ENCODE measurements around the gene RBM6.

Gene RBM6

GRCh38 chr3:50089609-50089945, 149.6 kb downstream of the RBM6 start:
- Histone ChIP-seq H3K9ac (ENCODE audit: low read length) (peak overlapping the region; percentile 88), H3K36me3 (ENCODE audit: control insufficient read depth, insufficient read depth, low read length) (peaks cover 21% of the 10 kb centered on the region), H3K4me3 (ENCODE audit: low read length) (peak overlapping the region; percentile 98), H3K4me1 (ENCODE audit: control insufficient read depth, insufficient read depth, low read length) (peaks cover 13% of the 10 kb centered on the region), H3K27ac (ENCODE audit: low read depth, low read length) (peak overlapping the region; percentile 97), H3K27me3 (ENCODE audit: control insufficient read depth, insufficient read depth, low read length) (no peaks in the 10 kb centered on the region)

- Histone ChIP-seq H3K9ac (ENCODE audit: low read length) (no peak overlapping the region), H3K27ac (ENCODE audit: low read depth, low read length) (no peak overlapping the region), H3K27me3 (ENCODE audit: control insufficient read depth, insufficient read depth, low read length) (no peaks in the 10 kb centered on the region), H3K4me3 (ENCODE audit: low read length) (no peak overlapping the region), H3K4me1 (ENCODE audit: control insufficient read depth, insufficient read depth, low read length) (peaks cover 13% of the 10 kb centered on the region), H3K36me3 (ENCODE audit: control insufficient read depth, insufficient read depth, low read length) (peaks cover 27% of the 10 kb centered on the region)
These were observed 151.0 kb downstream of the RBM6 start for GRCh38 chr3:50090984-50091383.

GRCh38 chr3:50095352-50095998, 155.5 kb downstream of the RBM6 start:
- H3K27me3 ChIP-seq (ENCODE audit: control insufficient read depth, insufficient read depth, low read length): no peaks in the 10 kb centered on the region
- peaks cover 52% of the 10 kb centered on the region for H3K36me3 ChIP-seq (ENCODE audit: control insufficient read depth, insufficient read depth, low read length)

GRCh38 chr3:50100386-50100785, 160.4 kb downstream of the RBM6 start:
- H3K27ac ChIP-seq (ENCODE audit: low read depth, low read length): no peak overlapping the region
- H3K4me1 ChIP-seq (ENCODE audit: control insufficient read depth, insufficient read depth, low read length): no peaks in the 10 kb centered on the region
- peaks cover 58% of the 10 kb centered on the region for H3K36me3 ChIP-seq (ENCODE audit: control insufficient read depth, insufficient read depth, low read length)
- H3K9ac ChIP-seq (ENCODE audit: low read length): no peak overlapping the region
- no peak overlapping the region for H3K4me3 ChIP-seq (ENCODE audit: low read length)
- no peaks in the 10 kb centered on the region for H3K27me3 ChIP-seq (ENCODE audit: control insufficient read depth, insufficient read depth, low read length)

More at GRCh38 chr3:50095352-50095998, 155.5 kb downstream of the RBM6 start:
- peaks cover 7% of the 10 kb centered on the region for H3K4me1 ChIP-seq (ENCODE audit: control insufficient read depth, insufficient read depth, low read length)
- no peak overlapping the region for H3K9ac ChIP-seq (ENCODE audit: low read length)
- no peak overlapping the region for H3K27ac ChIP-seq (ENCODE audit: low read depth, low read length)
- no peak overlapping the region for H3K4me3 ChIP-seq (ENCODE audit: low read length)

- no peak overlapping the region for H3K4me3 ChIP-seq (ENCODE audit: low read length)
- no peaks in the 10 kb centered on the region for H3K4me1 ChIP-seq (ENCODE audit: control insufficient read depth, insufficient read depth, low read length)
- H3K9ac ChIP-seq (ENCODE audit: low read length): no peak overlapping the region
- H3K27me3 ChIP-seq (ENCODE audit: control insufficient read depth, insufficient read depth, low read length): no peaks in the 10 kb centered on the region
- peaks cover 54% of the 10 kb centered on the region for H3K36me3 ChIP-seq (ENCODE audit: control insufficient read depth, insufficient read depth, low read length)
- no peak overlapping the region for H3K27ac ChIP-seq (ENCODE audit: low read depth, low read length)
These were observed 161.3 kb downstream of the RBM6 start for GRCh38 chr3:50100956-50101845.

GRCh38 chr3:50102558-50102957, 162.6 kb downstream of the RBM6 start:
- H3K27me3 ChIP-seq (ENCODE audit: control insufficient read depth, insufficient read depth, low read length): no peaks in the 10 kb centered on the region
- peaks cover 58% of the 10 kb centered on the region for H3K36me3 ChIP-seq (ENCODE audit: control insufficient read depth, insufficient read depth, low read length)

GRCh38 chr3:50111757-50112156, 171.8 kb downstream of the RBM6 start:
- H3K27me3 ChIP-seq (ENCODE audit: control insufficient read depth, insufficient read depth, low read length): no peaks in the 10 kb centered on the region
- peaks cover 81% of the 10 kb centered on the region for H3K36me3 ChIP-seq (ENCODE audit: control insufficient read depth, insufficient read depth, low read length)
- H3K27ac ChIP-seq (ENCODE audit: low read depth, low read length): no peak overlapping the region
- H3K4me3 ChIP-seq (ENCODE audit: low read length): no peak overlapping the region
- no peaks in the 10 kb centered on the region for H3K4me1 ChIP-seq (ENCODE audit: control insufficient read depth, insufficient read depth, low read length)
- H3K9ac ChIP-seq (ENCODE audit: low read length): no peak overlapping the region

More at GRCh38 chr3:50102558-50102957, 162.6 kb downstream of the RBM6 start:
- Histone ChIP-seq H3K27ac (ENCODE audit: low read depth, low read length) (no peak overlapping the region), H3K4me3 (ENCODE audit: low read length) (no peak overlapping the region), H3K4me1 (ENCODE audit: control insufficient read depth, insufficient read depth, low read length) (no peaks in the 10 kb centered on the region), H3K9ac (ENCODE audit: low read length) (no peak overlapping the region)

- no peaks in the 10 kb centered on the region for H3K27me3 ChIP-seq (ENCODE audit: control insufficient read depth, insufficient read depth, low read length)
- H3K27ac ChIP-seq (ENCODE audit: low read depth, low read length): no peak overlapping the region
- H3K9ac ChIP-seq (ENCODE audit: low read length): no peak overlapping the region
- no peaks in the 10 kb centered on the region for H3K4me1 ChIP-seq (ENCODE audit: control insufficient read depth, insufficient read depth, low read length)
- no peak overlapping the region for H3K4me3 ChIP-seq (ENCODE audit: low read length)
- peaks cover 81% of the 10 kb centered on the region for H3K36me3 ChIP-seq (ENCODE audit: control insufficient read depth, insufficient read depth, low read length)
These were observed 172.5 kb downstream of the RBM6 start for GRCh38 chr3:50112462-50112861.

GRCh38 chr3:50117120-50117519, 177.2 kb downstream of the RBM6 start:
- H3K9ac ChIP-seq (ENCODE audit: low read length): no peak overlapping the region
- no peak overlapping the region for H3K4me3 ChIP-seq (ENCODE audit: low read length)
- H3K36me3 ChIP-seq (ENCODE audit: control insufficient read depth, insufficient read depth, low read length): peaks cover 68% of the 10 kb centered on the region
- no peaks in the 10 kb centered on the region for H3K27me3 ChIP-seq (ENCODE audit: control insufficient read depth, insufficient read depth, low read length)
- H3K4me1 ChIP-seq (ENCODE audit: control insufficient read depth, insufficient read depth, low read length): no peaks in the 10 kb centered on the region
- H3K27ac ChIP-seq (ENCODE audit: low read depth, low read length): no peak overlapping the region

- Histone ChIP-seq H3K27me3 (ENCODE audit: control insufficient read depth, insufficient read depth, low read length) (no peaks in the 10 kb centered on the region), H3K36me3 (ENCODE audit: control insufficient read depth, insufficient read depth, low read length) (peaks cover 60% of the 10 kb centered on the region), H3K4me1 (ENCODE audit: control insufficient read depth, insufficient read depth, low read length) (no peaks in the 10 kb centered on the region), H3K27ac (ENCODE audit: low read depth, low read length) (no peak overlapping the region), H3K4me3 (ENCODE audit: low read length) (no peak overlapping the region), H3K9ac (ENCODE audit: low read length) (no peak overlapping the region)
These were observed 178.3 kb downstream of the RBM6 start for GRCh38 chr3:50118237-50118636.

GRCh38 chr3:50119786-50120185, 179.8 kb downstream of the RBM6 start:
- Histone ChIP-seq H3K4me3 (ENCODE audit: low read length) (no peak overlapping the region), H3K4me1 (ENCODE audit: control insufficient read depth, insufficient read depth, low read length) (no peaks in the 10 kb centered on the region), H3K27ac (ENCODE audit: low read depth, low read length) (no peak overlapping the region), H3K9ac (ENCODE audit: low read length) (no peak overlapping the region), H3K27me3 (ENCODE audit: control insufficient read depth, insufficient read depth, low read length) (no peaks in the 10 kb centered on the region), H3K36me3 (ENCODE audit: control insufficient read depth, insufficient read depth, low read length) (peaks cover 46% of the 10 kb centered on the region)

- H3K27me3 ChIP-seq (ENCODE audit: control insufficient read depth, insufficient read depth, low read length): no peaks in the 10 kb centered on the region
- no peak overlapping the region for H3K9ac ChIP-seq (ENCODE audit: low read length)
- peaks cover 39% of the 10 kb centered on the region for H3K36me3 ChIP-seq (ENCODE audit: control insufficient read depth, insufficient read depth, low read length)
- no peaks in the 10 kb centered on the region for H3K4me1 ChIP-seq (ENCODE audit: control insufficient read depth, insufficient read depth, low read length)
- H3K4me3 ChIP-seq (ENCODE audit: low read length): no peak overlapping the region
- no peak overlapping the region for H3K27ac ChIP-seq (ENCODE audit: low read depth, low read length)
These were observed 180.6 kb downstream of the RBM6 start for GRCh38 chr3:50120364-50121071.
